AG09319 (cell line): ENCODE measurements around the gene MRPS21.

Source experiments
- DNase-seq: peaks from one replicate; pipeline ENCODE4 v3.0.0-alpha.2; 2010; ENCODE audit warnings: low read depth; ENCODE audit errors: extremely low read depth
- CTCF ChIP-seq: IDR thresholded peaks from 2 replicates; pipeline ENCODE4 v1.5.1; 2011; ENCODE audit warnings: low read depth, mild to moderate bottlenecking, inconsistent platforms, low read length, moderate library complexity

Gene MRPS21

GRCh38 chr1:150268705-150269403 is 24.8 kb upstream of the MRPS21 start, which contains the start of gene APH1A:
Gene APH1A (minus strand): TSS chr1:150269016. CDS start chr1:150268810, 206 bp downstream.
- TF ChIP-seq CTCF, result no peak
- DNase-seq, result peak; percentile 90

- DNase-seq, result no peak
- TF ChIP-seq CTCF, result no peak
These were observed 24.2 kb upstream of the MRPS21 start for GRCh38 chr1:150269451-150269850.

- no peak for TF ChIP-seq CTCF
- no peak for DNase-seq
These were observed 22.2 kb upstream of the MRPS21 start for GRCh38 chr1:150271291-150271959.

DNA sequence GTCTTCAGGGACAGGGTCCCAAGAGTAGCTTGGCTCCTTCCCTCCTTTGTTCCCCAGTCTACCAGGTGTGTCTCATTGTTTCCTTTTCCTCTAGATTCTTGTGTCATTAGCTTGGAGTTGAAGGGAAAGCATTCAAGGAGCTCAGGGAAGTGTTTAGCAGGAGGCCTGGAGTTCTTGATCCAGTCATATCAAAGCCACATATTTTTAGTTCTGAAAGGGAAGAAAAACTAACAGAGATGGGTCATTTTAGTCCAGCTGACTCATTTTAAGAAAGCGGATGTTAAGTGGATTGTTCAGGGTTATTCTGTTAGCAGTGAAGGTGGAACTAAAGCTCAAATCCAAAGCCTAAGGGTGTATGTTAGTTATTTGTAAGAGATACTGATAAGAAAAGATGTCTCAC is 20.4 kb upstream of the MRPS21 start:
- no peak for TF ChIP-seq CTCF
- DNase-seq, result no peak

DNA sequence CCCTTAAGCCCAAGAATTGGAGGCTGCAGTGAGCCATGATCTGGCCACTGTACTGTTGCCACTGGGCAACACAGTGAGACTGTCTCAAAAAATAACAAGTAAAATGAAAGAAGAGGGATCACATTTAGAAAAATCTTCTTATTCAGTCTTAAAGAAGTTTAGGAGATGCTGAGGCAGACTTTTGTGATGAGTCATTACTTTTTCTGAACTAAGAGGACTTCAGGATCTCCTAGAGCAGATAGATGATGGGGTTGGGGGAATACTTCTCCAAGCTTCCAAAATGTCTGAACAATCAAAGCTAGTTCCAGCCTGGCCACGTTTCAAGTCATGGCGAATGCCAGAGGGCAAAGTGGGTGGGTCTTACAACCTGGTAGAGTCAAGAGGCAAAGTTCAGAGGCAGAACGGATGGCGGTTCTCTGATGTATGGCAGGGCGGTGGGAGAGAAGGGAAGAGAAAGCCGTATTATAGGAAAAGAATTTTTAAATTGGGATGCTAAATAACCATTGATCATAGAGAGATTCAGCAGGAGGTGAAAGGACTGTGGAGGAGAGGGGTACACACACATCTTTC is 13.4 kb upstream of the MRPS21 start:
- no peak for TF ChIP-seq CTCF
- DNase-seq, result no peak

DNA sequence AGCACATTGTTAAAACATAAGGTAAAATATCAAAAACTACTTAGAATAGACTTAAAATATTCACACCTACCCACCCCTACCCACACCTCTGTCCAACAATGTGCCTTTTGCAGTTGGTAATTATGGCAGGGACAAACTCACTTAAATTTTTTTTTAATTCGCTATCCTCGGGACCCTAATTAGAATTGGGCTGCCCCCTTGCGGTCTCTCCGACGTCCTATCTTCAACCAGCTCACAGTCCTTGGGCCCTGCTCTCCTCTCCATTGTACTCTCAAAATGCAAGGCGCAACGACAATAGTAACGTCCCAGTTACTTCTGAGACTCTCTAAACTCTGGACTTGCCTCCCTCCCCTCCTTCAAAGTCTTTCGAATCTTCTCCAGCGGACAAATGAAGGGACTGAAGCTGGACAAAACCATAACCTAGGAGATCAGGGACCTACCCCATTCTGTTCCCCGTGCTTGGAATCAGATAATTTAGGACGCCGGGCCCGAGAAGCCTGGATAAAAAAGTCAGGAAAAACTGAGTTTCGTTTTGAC is 12.4 kb upstream of the MRPS21 start:
- no peak for DNase-seq
- TF ChIP-seq CTCF, result peak; percentile 72
